ENCODE data around the gene CFAP221.

The CFAP221 gene

DNA sequence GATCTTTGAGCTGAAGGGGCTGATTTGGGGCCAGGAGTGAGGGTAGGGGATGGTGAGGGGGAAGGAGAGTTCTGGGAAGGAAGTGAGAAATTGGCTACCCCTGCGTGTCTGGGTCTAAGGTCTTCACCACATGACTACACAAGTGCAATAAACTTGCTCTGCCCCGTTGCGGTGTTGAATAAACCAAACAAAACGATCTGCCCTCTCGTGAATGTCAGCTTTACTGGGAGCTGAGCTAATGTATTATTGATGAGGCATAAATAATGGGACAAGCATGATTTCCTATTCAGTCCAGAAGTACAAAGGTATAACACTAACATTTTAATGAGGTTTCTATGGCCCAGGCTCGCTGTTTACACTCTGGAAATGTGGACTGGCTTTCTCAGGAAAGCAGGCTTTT, 8.0 kb upstream of the CFAP221 start:
- DNase-seq (ENCODE audit: insufficient read length, low spot score) (no peak), FAIRE-seq (no peak)

DNA sequence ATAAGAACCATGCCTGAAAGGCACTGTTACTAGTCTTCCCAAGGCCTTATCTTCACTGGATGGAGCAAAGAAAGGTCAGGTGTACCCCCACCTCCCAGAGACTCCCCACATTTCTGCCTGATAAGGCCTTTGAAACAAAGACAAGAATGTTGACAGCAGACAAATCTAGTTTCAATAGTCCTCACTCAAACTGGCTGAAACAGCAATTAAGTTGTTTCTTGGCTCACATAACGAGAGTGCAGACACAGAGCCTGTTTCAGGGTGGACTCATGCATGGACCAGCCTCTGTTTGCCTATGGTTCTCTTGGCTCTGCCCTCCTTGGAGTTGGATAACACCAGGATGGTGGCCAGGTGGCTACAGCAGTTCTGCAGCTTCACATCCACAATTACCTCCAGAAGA, 7.5 kb upstream of the CFAP221 start:
- FAIRE-seq = no peak
- DNase-seq (ENCODE audit: insufficient read length, low spot score) = no peak

DNA sequence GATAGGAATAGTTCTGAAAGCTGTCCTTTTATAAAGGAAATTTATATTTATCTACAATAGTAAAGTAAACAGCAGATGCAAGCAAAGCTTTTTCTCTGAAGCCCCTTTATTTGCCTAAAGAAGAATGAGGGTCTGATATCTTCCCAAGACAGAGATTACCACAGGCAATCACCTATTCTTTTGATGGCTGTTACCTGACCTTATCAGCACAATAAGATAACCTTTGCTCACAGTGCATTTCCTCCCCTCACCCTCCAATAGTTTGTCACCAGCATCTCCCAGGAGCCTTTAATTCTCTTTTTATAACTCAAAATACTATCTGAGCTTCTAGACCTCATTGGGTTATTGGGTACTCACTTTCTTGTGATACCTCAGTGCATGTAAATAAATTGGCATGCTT, 6.5 kb upstream of the CFAP221 start:
- no peak for DNase-seq (ENCODE audit: insufficient read length, low spot score)
- FAIRE-seq = no peak

DNA sequence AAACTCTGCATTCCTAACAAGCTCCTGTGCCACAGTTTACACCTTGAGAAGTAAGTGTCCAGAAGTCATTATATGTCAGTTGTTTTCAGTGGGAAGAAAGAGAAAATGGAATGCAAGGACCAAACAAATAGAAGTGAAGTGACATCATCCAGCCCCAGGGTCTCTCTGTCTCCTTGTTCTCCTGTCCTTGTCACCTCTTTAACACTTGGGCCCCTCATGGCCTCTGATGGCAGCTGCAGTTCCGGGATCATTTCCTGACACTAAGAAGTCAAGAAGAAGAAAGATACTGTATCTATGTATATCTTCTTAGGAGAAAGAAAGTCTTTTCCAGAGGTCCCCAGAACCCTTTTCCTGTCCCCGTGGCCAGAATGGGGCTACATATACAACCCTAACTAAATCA, 2.8 kb upstream of the CFAP221 start:
- FAIRE-seq (no peak), DNase-seq (ENCODE audit: insufficient read length, low spot score) (no peak)

DNA sequence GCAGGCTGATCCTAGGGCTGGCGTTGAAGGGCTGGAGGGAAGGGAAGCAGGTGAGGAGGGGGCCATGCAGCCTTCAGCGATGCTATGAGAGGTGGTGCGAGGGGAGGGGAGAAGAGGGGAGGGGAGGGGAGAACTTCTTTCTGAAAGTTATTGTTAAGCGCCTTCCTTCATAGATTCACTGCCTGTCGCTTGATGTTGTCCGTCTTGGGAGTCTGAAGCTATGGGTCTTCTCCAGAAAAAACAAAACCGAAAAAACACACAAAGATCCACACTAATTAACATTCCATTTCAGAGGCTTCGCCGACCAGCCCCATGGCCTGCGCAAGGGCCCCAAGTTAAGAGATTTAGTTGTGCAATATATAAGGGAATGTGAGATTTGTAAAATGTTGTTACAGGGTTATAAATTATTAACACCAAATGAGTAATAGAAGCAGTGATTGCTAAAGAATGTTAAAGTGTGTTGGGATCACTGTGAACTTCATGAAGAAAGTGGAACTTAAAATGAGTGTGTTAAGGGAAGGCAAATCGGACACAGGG, 758 bp downstream of the CFAP221 start:
- FAIRE-seq = no peak

DNA sequence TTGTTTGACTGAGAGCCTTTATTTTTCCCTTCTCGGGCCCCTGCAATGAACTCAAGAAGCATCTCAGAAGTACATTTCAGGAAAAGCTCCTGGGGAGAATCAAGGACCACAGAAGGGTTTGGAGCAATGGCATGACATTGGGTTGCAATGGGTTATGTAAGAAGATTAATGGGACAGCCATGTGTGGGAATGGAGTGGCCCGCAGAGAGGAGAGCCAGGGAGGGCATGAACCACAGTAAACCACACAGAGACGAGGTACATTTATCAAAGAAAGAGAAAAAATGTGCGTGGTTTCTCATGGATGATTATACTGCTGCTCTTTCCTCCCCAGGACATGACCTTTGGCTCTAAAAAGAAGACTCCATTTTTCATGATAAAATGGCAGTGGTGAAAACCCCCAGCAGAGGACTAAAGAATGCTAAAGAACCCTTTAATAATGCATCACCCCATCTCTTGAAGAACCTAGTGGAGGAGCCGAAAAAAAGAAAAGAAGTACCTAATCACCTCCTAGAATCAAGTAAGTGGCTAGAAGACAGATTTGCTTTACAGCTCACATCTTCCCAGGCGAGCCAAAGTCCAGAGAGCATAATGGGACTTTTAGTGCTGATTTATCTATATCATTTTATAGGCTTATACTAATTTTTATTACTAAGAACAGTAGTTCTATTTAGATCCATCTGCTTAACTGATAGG, 1.7 kb downstream of the CFAP221 start:
- no peak for FAIRE-seq
- DNase-seq (ENCODE audit: insufficient read length, low spot score) = no peak

More for the DNA sequence above, 758 bp downstream of the CFAP221 start:
- DNase-seq (ENCODE audit: insufficient read length, low spot score) = no peak

DNA sequence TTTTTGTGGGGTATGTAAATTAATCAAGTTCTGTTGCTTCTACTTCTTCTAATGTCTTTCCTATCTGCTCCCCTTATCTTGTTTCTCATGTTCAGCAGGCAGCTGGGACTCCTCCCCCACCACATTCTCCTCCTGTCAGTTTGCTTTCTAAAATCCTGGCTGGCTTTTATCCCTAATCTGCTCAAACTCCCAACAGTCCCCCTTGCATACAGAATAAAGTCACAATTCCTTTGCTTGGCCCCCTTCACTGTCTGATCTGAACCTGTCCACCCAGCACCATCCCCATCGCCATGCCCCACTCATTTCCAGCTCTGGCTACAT, 2.2 kb downstream of the CFAP221 start:
- FAIRE-seq (no peak), DNase-seq (ENCODE audit: insufficient read length, low spot score) (no peak)

DNA sequence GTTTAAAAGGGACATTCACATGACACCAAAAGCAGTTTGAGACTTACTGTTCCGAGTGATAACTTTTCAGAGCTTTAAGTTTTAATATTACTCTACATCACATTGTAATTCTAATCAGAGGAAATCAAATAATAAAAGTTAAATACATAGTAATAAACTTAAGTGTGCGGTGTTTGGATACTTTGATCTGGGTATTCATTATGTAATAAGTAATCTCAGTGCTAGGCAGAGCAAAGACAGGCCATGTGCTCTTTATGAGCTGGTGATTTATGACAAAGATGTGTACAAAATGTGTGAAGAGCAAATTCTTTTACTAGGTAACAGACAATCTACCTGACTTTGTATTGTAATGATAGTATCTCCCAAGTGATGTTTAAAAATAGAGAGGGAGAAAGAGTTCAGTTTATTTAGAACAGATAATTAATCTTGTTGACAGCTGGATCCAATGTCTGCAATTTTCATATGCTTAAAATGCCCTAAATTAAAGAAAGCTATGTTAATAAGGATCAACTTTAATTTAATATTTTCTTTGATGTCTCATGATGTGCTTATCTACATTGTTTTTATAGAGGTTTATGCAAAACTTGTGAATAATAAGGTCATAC, 4.4 kb downstream of the CFAP221 start:
- DNase-seq (ENCODE audit: insufficient read length, low spot score) = no peak
- FAIRE-seq = no peak

DNA sequence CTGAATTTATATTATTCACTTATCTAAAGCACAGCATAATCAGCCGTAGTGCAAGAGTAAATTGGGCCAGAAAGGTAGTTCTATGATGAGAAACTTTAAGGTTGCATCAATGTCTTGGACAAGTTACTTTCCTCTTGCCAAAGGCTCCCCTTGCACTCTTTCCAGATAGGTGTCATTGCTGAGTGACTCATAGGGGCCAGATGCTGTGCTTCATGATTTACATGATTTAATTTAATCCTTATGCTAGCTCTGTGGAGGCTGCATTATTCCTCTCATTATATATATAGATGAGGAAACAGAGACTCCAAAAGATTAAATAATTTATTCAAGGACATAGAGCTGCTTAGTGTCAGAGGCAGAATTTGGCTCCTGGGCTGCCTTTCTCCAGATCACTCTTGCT, 5.0 kb downstream of the CFAP221 start:
- FAIRE-seq (no peak), DNase-seq (ENCODE audit: insufficient read length, low spot score) (no peak)

DNA sequence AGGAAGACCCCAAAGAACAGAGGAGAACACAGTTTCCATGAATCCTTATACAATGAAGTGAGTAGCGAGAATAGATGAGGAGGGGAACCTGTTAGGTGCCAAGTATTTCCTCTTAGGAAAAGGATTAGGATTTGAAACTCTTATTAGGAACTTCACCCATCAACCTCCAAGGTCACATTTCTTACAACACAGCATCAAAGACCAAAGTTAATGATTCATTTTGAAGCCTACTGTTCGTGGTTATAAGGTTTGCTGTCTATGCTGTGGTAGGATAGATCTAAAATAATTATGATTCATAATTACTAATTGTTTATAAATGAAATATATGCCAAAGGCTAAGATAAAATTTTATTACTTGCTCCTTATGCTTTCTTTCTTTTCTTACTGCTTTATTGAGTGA, 6.1 kb downstream of the CFAP221 start:
- DNase-seq (ENCODE audit: insufficient read length, low spot score) = no peak
- FAIRE-seq = no peak

DNA sequence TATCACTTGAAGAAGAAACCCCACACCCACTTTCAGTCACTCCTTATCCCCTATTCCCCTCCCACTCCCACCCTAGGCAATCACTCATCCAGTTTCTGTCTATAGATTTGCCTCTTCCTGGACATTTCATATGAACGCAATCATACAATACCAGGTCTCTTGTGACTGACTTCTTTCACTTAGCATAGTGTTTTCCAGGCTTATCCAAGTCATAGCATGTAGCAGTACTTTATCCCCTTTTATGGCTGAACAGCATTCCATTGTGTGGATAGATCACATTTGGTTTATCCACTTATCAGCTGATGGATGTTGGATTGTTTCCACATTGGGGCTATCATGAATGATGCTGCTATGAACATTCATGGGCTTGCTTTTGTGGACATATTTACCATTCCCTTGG, 6.6 kb downstream of the CFAP221 start:
- DNase-seq (ENCODE audit: insufficient read length, low spot score) (no peak), FAIRE-seq (no peak)

DNA sequence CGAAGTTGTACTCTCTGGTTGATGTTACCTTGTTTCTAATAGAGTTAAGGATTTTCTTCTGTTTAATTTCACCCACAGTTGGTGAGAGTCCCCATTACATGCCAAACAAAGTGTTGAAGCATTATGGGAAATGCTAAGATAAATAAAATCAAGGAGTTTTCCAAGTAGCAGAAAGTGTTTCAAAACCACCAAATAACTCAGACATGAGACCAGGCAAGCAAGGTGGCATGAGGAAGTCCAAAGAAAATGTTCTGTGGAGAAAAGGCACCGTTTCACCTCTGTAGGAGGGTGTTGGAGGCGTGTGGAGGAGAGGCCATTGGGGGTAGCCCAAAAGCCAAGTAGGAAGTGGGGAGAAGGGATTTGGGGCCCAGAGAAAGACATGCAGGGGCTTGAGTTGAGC, 8.7 kb downstream of the CFAP221 start:
- FAIRE-seq = no peak
- DNase-seq (ENCODE audit: insufficient read length, low spot score) = no peak

DNA sequence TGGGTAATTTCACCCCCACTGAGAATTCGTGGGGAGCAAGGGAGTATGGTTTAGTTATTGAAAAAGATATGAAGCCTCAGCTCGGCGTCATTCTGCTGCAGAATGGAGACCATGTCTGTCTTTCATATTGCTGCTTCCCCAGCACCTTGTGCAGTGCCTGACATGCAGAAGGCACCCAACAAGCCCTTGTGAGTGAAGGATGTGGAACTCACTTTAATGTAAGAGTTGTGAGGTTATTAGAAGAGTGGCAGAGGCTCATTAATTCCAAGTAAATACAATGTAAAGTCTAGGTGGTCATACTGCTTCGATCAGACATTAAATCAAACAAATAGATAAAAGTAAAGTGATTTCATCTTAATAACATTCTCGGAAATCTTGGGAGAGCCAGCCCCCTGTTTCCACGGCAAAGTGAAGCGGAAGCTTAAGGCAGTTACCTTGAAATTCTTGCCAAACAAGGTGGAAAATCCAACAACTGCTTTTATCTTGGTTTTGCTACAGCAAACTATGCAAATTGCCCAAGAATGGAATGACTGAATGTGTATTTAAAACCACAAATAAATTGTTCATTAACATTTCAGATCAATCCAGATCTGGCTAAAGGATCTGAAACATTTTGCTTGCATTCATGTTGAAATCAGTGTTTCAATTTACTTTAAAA, 9.6 kb downstream of the CFAP221 start:
- no peak for FAIRE-seq

DNA sequence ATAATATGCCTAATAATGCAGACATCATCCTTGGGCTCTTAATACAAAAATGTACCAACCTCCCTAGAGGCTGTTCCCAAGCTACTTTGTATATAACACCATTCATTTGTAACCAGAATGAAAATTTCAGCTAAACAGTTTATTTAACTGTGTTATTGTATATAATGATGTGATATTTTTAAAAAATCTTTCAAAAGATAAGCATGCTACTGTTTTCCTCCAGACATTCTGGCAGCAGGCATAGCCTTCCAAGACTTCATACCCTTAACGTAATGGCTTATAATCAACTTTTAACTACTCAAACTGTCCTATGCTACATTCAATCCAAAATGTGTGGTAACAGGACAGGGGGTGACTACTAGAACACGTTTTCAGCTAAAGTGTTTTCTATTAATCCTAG, 21.2 kb downstream of the CFAP221 start:
- DNase-seq (ENCODE audit: insufficient read length, low spot score) = no peak
- FAIRE-seq = no peak

More for the DNA sequence above, 9.6 kb downstream of the CFAP221 start:
- DNase-seq (ENCODE audit: insufficient read length, low spot score) = no peak

DNA sequence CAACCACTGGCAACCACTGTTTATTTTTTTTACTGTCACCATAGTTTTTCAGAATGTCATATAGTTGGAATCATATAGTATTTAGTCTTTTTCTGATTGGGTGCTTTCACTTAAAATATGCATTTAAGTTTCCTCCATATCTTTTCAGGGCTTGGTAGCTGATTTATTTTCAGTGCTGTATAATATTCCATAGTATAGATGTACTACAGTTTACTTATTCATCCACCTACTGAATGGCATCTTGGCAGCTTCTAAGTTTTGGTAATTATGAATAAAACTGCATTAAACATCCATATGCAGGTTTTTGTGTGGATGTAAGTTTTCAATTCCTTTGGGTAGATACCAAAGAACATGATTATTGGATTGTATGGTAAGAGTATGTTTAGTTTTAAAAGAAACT, 23.0 kb downstream of the CFAP221 start:
- no peak for DNase-seq (ENCODE audit: insufficient read length, low spot score)
- no peak for FAIRE-seq

DNA sequence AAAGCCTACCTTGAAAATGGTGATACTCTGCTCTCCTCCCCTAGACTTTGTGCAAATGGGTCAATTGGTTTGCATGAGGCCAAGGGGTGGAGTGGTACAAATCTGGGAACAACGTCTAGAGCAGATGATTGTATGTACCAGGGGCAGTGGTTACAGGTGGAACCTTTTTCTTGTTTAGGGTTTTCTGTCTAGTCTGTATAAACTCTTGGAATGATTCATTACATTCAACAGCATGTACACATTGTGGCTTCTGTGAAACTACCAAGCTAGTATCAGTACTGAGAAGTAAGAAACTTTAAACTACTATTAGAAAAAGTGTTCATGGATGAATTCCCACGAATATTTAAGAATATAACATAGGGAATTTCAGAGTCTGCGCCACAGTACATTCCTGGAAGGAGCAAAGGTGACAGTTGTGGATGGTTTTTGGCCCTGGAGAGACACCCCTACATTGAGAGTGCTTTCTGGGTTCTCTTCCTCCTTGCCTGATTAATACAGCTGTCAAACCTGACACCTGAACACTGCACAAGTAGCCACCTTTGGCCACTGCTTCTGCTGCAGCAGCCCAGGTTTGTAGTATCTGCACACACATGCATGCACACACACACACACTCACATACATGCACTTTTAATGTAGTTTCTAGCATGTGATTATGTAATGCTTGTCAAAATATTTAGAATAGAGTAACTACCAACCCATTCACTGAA, 30.0 kb downstream of the CFAP221 start:
- FAIRE-seq (peak; percentile 76), DNase-seq (ENCODE audit: insufficient read length, low spot score) (peak; percentile 22)

DNA sequence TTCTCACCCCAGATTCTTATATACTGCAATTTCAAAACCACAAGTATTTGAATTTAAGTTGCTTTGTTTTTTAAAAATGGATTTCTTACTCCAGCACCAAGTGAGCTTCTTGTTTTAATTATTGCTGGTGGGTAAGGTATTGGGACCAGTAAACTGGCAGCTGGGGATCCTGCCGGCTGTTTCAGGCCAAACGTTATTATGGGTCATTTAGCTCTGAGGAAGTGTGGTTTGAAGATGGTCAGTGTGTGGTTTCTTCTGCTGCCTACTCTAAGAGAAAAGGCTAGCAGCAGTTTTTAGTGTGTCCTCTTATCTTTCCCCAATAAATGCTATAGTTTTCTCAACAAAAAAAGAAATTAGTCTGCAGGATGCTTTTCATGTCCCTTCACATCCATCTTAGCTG, 30.6 kb downstream of the CFAP221 start:
- DNase-seq (ENCODE audit: insufficient read length, low spot score) (no peak), FAIRE-seq (peak; percentile 82)

DNA sequence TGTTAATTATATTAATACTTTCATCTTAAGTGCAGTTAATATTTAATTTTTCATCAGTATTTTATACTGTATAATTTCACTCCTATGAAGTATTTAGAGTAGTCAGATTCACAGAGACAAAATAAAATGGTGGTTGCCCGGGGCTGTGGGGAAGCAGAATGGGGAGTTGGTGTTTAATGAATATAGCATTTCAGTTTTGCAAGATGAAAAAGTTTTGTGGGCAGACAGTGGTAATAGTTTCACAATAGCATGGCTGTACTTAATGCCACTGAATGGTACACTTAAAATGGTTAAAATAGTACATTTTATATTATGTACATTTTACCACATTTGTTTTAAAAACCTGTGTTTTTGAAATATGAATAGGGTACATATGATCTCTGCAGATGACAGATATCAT, 31.2 kb downstream of the CFAP221 start:
- DNase-seq (ENCODE audit: insufficient read length, low spot score) = no peak
- no peak for FAIRE-seq

DNA sequence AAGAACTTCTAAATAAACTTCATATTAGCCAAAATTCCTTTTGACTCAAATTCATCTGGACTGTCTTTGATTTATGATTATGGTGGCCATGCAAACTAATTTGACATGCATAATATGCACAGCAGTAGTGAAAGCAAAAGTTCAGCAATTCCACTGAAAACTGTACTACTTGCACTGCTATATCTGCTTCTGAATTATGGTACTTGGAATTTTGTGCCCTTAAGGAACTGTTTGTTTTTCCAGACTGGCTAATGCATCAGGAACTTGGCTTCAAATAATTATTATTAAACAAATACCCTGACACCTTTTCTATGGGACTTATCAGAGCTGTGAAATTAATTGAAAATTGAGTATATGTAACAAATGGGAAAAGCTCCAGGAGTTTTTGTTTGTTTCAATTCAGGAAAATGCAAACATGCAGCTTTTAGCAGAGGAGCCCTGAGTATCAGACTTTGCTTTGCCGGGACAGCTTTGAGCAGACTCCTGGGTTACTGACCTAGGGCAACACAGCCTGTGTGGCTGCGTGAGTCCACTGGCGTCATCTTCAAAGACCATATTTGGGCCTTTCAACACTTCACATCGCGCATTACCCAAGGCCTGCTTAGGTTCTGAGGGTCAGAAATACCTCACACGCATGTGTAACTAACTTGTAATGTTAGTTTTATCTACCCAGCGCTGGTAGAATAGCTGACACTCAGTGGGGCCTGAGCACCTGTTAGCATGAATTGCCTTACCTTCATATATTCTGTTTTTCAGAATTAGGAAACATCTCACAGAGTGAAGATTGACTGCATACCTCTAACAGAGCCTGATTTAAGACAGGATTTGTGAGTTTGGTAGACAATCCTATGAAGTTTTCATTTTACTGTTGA, 35.4 kb downstream of the CFAP221 start:
- FAIRE-seq = no peak
- no peak for DNase-seq (ENCODE audit: insufficient read length, low spot score)

DNA sequence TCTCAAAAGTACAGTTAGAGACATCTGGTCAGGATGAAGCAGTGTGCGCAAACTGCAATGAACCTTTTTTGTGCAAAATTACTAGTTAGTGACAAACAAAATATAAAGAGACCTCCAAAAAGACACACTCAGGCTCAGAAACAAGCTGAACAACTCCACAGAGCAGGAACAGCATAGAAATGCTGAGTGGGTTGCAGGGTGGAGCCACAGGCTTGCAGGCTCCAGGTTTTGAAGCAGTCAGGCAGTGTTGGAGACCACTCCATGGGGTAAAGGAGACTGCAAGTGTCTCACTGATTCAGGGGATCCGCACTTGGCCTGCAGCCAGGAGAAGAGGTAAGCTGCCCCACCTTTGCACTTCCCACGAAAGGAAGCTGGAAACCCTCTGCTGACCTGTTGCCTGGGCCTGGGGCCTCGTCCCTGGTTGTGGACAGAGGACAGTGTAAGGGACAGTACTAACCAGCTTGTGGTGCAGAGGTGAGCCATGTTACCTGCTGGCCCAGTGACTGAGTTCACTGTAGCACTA, 36.4 kb downstream of the CFAP221 start:
- DNase-seq (ENCODE audit: insufficient read length, low spot score) (no peak), FAIRE-seq (no peak)
